Esophagus squamous epithelium (tissue), 4 donors: ENCODE data around the gene SGCD.

ENCODE experiments used
- POLR2A ChIP-seq, 4 donors: fragments of 450-650 bp; IDR thresholded peaks; one replicate each; pipeline ENCODE4 v1.6.1; 2017; ENCODE audit warnings: antibody characterized with exemption in 4 of 4, mild to moderate bottlenecking in 4 of 4, moderate library complexity in 3 of 4
- TF ChIP-seq, protein P1 (sequence below), 6 experiments: fragments of 450-650 bp in 4 of 6; fragments of 200-600 bp in 2 of 6; sonication (generic) in 2 of 6; IDR thresholded peaks; one replicate each; pipeline ENCODE4 v1.5.1; 2016 to 2019; ENCODE audit warnings: antibody characterized with exemption in 6 of 6, mild to moderate bottlenecking in 4 of 6, moderate library complexity in 4 of 6

DNA sequence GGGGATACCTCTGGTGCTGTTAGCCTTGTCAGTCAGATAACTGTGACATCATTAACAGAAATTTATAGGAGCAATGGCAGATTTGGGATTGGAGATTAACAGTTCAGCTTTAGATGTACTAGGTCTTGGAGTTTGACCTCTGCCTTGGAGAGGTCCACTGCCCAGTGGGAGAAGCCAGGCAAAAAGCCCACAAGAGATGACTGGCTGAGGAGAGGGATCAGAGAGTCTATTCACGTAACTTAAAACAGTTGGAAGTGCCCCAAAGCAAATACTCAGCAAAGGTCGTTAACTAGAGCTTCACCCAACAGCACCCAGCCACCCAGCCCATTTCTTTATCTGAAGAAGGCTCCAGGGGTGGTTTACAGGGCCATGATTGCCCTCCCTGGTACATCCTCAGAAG lies 290.5 kb downstream of the SGCD start:
- TF ChIP-seq, protein P1, sequence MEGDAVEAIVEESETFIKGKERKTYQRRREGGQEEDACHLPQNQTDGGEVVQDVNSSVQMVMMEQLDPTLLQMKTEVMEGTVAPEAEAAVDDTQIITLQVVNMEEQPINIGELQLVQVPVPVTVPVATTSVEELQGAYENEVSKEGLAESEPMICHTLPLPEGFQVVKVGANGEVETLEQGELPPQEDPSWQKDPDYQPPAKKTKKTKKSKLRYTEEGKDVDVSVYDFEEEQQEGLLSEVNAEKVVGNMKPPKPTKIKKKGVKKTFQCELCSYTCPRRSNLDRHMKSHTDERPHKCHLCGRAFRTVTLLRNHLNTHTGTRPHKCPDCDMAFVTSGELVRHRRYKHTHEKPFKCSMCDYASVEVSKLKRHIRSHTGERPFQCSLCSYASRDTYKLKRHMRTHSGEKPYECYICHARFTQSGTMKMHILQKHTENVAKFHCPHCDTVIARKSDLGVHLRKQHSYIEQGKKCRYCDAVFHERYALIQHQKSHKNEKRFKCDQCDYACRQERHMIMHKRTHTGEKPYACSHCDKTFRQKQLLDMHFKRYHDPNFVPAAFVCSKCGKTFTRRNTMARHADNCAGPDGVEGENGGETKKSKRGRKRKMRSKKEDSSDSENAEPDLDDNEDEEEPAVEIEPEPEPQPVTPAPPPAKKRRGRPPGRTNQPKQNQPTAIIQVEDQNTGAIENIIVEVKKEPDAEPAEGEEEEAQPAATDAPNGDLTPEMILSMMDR (IDR thresholded peaks at IDR 0.05): no peak
- TF ChIP-seq POLR2A (IDR thresholded peaks at IDR 0.05): no peak
